AG08396 (cell line): Measurements from ENCODE around the gene DNAAF5.

Experiments used
- DNase-seq: peaks from one replicate; pipeline ENCODE4 v3.0.0; 2012; ENCODE audit warnings: low spot score, mixed read lengths

The DNAAF5 gene

DNA sequence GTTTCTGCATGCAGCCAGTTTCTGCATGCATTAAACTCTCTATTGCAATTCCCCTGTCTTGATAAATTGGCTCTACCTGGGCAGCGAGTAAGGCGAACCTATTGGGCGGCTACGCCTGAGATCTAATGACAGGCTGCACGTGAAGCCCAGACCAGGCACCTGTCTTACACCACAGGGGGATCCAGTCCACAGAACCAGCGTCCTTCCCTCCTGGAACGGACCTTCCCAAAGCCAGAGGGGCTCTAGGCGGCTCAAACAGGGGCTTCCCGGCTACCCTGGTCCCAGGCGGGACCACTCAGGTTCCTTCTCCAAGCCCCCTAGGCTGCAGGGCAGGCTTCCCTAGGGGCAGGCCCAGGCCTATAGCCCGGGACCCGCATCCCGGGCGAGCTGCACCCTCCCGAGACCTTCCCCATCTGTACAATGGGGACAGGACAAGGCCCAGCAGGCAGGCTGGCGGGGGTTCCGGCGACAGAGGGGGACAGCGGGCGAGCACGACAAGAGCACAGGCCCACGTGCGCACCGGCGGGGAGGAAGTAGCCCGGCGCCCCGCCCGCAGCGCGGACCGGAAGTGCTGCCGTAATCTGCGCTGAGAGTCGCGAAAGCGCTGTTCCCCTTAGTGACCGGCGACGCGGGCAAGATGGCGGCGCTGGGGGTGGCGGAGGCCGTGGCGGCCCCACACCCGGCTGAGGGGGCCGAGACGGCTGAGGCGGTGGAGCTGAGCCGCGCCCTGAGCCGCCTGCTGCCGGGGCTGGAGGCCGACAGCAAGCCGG is at the start of gene DNAAF5:
Gene DNAAF5 (plus strand): TSS at position 616 of the 770 bp plus-strand sequence. CDS start 22 bp downstream, at position 638.
- DNase-seq: peak; percentile 96

DNA sequence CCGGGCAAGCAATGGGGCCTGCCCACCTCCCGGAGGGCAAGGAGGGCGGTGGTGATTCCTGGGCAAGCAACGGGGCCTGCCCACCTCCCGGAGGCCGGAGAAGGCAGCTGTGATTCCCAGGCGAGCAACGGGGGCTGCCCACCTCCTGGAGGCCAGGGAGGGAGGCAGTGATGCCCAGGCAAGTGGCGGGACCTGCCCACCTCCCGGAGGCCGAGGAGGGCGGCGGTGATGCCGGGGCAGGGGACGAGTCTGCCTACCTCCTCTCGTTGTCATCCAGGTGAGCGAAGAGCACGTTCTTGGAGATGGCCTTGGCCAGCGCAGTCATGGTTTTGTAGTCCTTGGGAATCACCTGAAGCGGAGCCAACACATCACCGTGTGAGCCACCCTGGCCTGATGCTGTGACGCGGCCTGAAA is 49.5 kb upstream of the DNAAF5 start:
- no peak for DNase-seq

DNA sequence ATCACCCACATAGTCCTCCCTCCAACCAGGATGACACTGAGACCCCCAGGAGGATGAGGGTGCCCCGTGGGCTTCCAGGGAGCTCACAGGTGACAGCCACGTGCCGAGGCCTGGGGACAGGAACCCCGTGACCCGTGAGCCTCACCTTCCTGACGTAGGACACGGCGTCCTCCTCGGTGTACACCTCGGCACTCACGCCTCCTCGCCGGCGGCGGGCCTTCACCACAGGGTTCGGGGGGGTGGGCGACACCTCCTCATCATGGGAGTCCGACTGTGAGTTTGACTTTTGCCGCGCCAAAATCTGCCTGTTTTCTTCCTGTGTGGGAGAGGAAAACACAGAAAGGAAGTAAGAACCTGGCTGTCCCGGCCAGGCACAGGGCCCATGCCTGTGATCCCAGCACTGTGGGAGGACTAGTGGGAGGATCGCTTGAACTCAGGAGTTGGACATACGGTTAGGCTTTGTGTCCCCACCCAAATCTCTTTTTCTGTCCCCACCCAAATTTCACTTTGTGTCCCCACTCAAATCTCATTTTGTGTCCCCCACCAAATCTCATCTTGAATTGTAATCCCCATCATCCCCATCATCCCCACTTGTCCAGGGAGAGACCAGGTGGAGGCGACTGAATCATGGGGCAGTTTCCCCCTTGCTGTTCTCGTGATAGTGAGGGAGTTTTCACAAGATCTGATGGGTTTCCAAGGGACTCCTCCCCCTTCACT is 45.9 kb upstream of the DNAAF5 start:
- no peak for DNase-seq

DNA sequence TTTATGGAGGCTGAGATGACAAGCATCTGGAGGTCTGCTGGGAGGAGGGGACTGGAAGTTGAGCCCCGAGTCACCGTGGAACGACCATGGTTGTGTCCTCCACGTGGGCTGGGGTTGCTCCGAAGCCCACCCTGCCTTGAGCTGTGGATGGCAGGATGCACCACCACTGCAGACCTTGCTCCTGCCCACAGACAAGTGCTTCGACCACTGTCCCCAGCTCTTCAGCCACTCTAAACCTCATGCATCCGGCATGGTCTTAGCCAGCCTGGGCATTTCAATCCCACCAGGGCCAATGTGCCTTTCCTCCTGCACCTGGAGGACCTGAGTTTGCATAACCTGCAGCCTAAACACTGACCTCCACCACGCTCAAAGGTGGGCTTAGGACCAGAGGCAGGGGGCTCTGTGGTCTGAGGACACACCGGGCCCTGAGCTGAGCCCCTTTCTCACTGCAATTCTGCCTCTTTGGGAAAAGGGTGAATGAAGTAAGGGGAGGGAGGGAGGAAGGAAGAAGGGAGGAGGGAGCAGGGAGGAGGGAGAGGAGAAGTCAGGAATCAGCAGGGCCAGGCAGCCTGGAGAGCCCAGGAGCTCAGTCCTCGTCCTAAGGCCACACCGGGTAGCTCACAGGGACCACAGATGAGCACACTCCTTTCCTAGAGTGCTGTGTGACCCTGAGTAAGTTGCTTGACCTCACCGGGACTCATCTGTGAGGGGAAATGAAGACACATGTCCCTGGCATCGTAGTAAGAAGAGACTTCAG is 44.8 kb upstream of the DNAAF5 start:
- no peak for DNase-seq

DNA sequence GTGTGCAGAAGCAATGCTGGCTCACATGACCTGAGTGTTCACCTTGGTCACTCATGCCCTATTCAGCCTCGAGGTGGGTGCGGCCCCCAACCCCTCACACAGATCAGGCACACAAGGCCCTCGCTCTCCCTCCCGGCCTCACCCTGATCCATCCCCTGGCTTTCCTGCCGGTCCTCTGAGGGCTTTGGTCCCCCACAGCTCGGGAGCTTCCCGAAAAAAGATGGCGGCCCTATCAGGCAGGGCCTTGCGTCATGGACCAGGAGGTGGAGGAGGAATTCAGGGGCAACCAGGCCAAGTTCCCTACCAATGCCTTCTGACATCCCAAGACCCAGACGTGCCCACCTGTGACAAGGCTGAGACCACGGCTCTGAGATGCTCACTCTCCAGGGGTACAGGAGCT is 43.7 kb upstream of the DNAAF5 start:
- DNase-seq: no peak

DNA sequence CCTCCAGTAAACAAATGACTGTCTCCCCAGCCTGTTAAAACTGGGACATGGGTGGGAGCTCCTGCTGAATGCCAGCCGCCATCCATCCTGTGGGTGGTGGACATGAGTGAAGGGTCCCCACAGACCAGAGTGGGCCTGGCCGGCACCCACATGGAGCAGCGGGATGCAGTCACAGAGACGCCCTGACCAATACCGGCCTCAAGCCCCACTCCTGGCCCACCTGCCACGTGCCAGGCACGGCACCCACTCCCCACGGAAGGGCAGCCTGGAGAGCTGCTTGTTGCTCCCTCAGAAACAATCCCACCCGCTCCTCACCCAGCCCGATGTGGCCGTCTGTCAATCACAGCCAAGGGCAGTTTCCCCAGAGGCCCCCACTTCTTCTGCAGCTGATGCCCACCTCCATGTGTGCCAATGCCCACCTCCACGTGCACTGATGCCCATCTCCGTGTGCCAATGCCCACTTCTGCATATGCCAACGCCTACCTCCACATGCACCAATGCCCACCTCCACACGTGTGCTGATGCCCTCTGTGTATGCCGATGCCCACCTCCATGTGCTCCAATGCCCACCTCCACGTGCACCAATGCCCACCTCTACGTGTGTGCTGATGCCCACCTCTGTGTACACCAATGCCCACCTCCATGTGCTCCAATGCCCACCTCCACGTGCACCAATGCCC is 42.8 kb upstream of the DNAAF5 start:
- DNase-seq: no peak

DNA sequence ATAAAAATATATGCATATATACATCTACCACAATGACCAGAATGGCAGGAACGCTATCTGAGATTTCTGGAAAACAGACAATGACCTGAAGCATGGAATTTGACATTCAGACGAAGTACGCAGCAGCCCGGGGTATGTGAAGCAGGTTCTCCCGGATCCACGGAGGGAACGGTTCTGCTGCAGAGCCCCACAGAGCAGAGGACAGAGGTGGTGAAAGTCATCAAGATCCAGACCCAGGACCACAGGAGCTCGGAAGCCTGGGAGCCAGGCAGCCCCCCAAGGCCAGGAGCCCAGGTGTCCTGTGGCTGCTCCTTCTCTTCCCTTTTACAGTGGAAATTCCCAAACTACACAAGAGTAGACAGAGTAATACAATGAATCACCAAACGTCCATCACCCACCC is 42.1 kb upstream of the DNAAF5 start:
- no peak for DNase-seq

DNA sequence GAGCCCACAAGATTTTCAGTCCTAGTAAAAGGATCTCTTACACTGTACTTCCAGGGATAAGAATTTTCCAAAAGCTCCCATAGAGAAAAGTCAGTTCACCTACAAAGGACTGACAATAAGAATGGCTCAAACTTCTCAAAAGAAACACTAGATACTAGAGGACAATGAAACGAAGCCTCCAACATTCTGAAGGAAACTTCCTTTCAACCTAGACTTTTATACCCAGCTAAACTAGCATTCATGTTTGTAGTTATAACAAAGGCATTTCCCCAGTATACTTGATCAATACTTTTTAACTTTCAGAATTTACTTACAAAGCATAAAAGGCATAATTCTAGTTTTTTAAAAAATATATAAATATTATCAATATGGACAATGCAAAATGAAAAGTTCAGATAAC is 41.0 kb upstream of the DNAAF5 start:
- DNase-seq: no peak

DNA sequence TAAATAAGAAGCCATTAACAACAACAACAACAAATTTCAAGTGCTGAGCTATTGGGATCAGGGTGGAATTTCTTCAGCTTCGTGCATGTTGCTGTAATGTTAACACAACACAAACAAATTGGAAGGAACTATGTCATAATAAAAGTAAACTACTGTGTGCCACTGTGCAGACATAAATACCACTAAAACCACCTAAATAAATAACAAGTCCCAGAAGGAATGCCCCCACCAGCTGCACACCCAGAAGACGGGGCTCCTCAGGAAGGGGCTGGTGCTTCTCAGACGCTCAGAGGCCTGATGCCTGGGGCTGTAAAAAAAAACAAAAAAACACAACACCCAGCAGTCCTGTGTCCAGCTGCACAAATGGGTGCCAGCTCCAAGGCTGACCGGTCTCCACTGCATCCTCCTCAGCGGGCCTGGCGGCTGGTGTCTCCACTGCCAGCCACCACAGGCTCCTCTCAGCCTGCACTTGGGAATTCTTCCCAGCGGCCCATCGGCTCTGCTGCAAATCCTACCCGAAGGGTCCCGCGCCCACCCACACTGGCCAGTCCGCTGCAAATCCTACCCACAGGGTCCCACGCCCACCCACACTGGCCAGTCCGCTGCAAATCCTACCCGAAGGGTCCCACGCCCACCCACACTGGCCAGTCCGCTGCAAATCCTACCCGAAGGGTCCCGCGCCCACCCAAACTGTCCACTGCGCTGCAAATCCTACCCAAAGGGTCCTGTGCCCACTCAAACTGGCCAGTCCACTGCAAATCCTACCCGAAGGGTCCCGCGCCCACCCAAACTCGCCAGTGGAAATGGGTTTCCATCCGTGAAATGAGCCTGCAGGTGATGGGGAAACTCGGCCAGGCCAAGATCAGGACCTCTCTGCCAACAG is 35.8 kb upstream of the DNAAF5 start:
- no peak for DNase-seq

DNA sequence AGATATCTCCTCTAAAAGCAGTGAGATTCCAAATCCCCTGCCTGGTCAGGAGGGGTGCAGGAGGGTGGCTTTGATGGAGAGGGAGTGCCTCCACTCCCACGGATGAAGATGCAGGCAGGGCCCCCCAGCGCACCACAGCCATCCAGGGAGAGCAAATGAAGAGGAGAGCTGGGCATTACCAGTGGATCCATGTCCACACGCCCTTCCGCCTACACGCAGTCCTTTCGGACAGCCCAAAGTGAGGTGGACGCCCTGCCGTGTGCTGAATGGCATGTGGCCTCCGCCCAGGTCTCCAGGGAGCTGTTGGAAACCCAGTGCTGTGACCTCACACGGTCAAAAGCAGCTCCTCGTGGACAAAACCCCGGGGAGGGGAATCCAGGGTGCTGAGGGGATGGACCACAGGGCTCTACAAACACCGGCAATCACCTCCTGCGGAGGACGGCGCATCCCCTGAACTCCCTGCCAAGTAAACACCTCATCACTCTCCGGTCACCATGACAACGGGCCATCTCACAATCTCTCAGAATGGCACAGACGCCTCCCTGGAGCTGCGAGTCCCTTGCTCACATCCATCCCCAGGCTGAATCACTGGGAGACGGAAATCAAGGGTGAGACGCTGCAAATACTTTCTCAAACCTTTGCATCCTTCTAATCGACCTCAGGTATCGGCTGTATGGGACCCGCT is 35.0 kb upstream of the DNAAF5 start:
- no peak for DNase-seq

DNA sequence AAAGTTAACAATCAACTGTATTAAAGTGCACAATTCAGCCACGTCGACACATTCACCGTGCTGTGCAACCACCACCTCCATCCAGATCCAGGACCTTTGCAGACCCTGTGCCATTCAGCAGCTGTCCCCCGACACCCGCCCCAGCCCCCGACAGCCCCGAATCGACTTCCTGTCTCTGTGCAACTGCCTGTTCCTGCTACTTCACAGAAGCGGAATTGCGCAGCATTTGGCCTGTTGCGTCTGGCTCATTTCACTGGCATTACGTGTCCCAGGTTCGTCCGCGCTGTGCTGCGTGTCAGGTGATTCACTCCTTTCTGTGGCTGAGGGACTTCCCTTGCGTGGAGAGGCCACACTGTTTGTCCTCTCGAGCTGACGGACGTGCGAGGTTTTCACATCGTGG is 33.2 kb upstream of the DNAAF5 start:
- DNase-seq: no peak

DNA sequence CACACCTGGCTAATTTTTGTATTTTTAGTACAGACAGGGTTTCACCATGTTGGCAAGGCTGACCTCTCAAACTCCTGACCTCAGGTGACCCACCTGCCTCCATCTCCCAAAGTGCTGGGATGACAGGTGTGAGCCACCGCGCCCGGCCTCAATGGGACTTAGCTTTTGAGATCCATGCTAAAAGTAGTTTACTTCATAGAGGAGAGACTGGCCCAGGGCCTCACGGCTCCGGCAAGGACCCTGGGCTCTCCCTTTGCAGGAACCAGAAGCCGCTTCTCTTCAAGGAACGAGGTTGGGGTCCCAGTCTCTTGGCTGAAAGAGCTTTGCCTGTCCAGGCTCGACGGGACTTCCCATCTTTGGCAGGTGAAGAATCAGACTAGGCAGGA is 30.1 kb upstream of the DNAAF5 start:
- no peak for DNase-seq

DNA sequence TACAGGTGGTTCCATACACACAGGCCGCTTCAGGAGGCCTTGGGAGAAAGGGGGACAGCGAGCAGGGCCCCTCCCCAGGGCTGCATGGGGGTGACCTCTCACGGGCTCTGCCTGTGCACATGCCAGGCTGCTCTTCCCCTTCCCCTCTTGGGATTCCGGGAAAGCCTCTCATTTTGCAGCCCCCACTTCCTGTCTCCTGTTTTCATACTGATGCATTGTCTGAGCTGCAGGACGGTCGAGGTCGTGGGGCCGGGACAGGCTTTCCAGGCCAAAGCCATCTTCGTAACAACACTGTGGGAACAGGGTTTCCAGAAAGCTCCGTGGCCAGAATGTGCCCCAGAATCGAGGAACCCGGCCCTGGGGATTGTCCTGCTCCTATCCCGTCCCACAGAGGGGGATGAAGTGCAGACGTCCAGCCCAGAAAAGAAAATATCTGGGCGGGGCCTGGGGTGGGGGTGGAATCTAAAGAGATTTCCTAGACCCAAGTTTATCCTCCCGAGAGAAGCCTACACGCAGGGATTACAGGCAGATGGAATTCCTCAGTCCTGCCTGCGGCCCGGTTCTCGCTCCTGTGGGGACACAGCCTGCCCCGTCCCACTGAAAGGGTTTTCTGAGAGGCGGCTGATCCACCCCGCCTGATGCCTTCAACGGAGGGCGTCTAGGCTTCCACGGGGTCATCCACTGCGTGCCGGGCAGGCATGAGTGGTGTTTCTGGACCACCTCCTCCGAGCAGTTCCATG is 29.5 kb upstream of the DNAAF5 start:
- DNase-seq: no peak

DNA sequence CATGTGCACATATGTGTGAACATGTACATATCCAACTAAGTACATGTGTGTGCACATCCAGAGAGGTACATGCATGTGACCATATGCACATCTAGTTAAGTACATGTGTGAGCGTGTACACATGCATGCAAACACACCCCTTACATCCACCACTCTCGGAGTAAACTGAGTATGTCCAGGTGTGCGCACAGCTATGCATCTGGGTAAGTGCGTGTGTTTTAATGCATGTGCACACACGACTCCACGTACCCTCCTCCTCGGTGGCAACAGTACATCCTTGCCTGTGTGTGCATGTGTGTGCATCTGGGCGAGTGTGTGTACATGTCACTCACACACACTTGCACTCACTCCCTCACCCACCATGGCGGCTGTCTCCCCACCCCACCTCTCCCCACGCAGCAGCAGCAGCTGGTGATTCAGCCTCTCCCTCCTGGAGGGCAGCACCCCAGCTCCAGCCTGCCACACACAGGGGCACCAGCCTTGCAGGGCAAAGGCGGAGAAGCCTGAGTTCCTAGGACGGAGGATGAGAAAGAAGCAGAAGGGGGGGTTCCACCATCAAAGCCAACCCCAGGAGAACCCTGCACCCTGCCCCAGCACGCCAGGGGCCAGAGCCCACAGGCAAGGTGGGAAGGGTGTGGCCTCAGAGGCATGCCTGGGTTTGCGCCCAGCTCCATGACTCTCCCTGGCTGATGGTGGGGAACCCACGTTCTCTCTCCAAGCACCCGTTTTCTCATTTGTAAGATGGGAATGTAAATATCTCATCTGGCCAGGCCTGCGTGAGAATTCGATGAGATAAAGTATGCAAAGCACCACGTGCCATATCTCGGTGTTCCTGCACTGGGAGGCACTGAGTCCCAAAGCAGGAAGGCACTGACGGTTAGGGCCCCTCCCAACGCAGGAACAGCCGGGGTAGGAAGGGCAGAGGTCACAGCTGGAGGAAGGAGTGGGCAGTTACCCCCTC is 27.7 kb upstream of the DNAAF5 start:
- no peak for DNase-seq

DNA sequence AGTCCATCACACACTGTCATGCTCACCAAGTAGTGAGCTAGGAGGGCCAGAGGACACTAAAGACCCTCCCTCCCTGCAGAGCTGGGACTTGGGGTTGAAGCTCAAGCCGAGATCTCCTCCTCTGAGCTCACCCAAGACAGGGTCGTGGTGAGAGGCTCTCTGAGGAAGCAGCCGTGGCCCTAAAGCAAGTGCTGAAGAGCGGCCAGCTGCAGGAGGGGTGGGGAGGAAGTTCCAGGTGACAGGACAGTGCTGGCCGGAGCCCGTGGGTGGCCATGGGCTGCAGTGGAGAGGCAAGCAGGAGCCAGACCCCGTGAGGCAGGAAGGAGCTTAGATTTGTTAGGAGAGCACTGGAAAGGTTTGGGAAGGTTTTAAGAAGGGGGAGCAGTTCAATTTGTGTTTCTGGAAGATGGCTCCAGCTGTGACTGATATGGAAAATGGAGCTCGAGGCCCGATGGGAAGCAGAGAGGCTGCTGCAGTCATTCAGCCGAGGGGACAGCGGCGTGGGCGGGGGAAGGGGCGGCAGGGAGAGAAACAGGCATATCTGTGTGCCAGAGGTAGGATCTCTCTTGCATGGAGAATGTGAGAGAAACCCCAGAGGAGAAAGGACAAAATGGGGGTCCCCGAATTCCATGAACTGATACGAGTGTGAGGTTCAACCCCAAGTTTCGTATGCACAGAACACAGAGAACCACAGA is 26.9 kb upstream of the DNAAF5 start:
- no peak for DNase-seq

DNA sequence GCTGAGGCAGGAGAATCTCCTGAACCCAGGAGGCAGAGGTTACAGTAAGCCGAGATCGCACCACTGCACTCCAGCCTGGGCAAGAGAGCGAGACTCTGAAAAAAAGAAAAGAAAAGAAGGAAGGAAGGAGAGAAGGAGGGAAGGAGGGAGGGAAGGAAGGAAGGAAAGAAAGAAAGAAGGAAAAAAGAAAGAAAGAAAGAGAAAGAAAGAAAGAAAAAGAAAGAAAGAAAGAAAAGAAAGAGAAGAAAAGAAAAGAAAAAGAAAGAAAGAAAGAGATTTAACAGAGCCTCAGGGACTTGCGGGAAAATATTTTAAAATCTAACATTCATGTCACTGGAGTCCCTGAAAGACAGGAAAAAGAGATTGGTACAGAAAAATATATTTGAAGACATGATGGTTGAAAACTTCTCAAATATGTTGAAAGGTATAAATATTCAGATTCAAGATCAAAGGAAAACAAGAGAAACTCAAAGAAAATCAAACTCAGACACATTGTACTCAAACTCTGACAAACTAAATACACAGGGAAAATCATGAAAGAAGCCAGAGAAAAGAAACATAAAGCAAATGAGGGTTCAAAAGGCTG is 25.3 kb upstream of the DNAAF5 start:
- DNase-seq: no peak

DNA sequence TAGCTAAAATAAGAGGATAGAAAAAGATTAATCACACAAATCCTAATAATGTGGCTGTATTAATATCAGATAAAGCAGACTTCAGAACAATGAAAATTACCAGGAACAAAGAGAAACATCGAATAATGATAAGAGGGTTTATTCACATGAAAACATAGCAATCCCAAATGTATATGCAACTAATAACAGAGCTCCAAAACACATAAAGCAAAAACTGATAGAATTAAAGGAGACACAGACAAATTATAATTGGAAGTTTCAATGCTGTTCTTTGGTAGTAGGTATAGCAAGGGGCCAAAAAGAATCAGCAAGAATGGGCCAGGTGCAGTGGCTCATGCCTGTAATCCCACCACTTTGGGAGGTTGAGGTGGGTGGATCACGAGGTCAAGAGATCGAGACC is 23.4 kb upstream of the DNAAF5 start:
- DNase-seq: no peak

DNA sequence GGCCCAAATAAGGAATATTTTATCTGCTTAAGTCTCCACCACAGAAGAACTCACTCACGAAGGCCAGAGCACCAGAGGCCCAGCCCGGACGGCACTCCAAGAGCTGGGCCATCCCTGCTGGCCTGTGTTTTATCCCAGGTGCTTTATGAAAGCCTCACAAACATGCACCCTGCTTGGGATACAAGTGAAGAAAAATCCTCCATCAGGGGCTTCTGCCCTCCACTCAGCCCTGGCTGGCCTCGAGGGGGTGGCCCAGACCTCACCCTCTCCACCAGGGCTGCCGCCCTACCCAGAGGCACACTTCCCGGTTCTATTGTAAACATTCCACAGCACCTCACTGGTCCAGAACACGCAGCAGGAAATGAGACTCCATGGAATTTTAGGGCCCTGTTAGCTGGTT is 19.8 kb upstream of the DNAAF5 start:
- no peak for DNase-seq
